Measurements from ENCODE around the gene HDAC7. TPM values are rescaled to one million over a fixed set of nuclear protein-coding genes. Genes with fewer than 3 reads are reported as not detected.

Gene HDAC7
- total and polyA plus RNA-seq, 8 donors, result 22.8 to 313 (median 46.8) TPM

- DNase-seq, result no peak
- Histone ChIP-seq H3K4me3 (no peak overlapping the region), H3K27ac (peak overlapping the region in 2 of 5 donors; percentile 21 to 42), H3K36me3 (peaks cover 53 to 81% (median 73%) of the 10 kb centered on the region in 4 donors), H3K27me3 (no peaks in the 10 kb centered on the region), H3K4me1 (peaks cover 8 to 50% (median 27%) of the 10 kb centered on the region in 4 donors), H3K9me3 (no peaks in the 10 kb centered on the region)
- 79 to 88% (median 85%) methylated on average over 10 to 17 of the region's 17 CpGs for WGBS, 5 donors
- TF ChIP-seq POLR2AphosphoS5 (IDR thresholded peaks at IDR 0.05) (no peak), CTCF (IDR thresholded peaks at IDR 0.05) (no peak), POLR2A (IDR thresholded peaks at IDR 0.05) (no peak), EP300 (IDR thresholded peaks at IDR 0.05) (no peak)
- intact Hi-C loops (cut with DNase I; ENCODE audit: low total_unique reads), result loop anchor here (5.0 kb wide), 1 partner anchor 66 kb away; no protein-coding TSS in a partner anchor
These were observed 36.5 kb downstream of the HDAC7 start for GRCh38 chr12:47783024-47783755.

GRCh38 chr12:47782372-47782770, 37.3 kb downstream of the HDAC7 start:
- Histone ChIP-seq H3K9me3 (no peaks in the 10 kb centered on the region), H3K36me3 (peaks cover 45 to 73% (median 65%) of the 10 kb centered on the region in 4 donors), H3K27me3 (no peaks in the 10 kb centered on the region), H3K4me3 (no peak overlapping the region), H3K4me1 (peaks cover 15 to 54% (median 34%) of the 10 kb centered on the region in 4 donors), H3K27ac (peak overlapping the region in 4 of 5 donors; percentile 0 to 42 (median 30))
- TF ChIP-seq EP300 (IDR thresholded peaks at IDR 0.05) (no peak), POLR2AphosphoS5 (IDR thresholded peaks at IDR 0.05) (no peak)
- intact Hi-C loops (cut with DNase I; ENCODE audit: low total_unique reads), result loop anchor here (5.0 kb wide), 1 partner anchor 65 kb away; no protein-coding TSS in a partner anchor
- DNase-seq, result no peak
- 52 to 74% (median 63%) methylated on average over 8 of the region's 8 CpGs for whole genome bisulfite sequencing, 5 donors

GRCh38 chr12:47781479-47782371, 38.0 kb downstream of the HDAC7 start:
- DNase-seq, result no peak
- 58 to 72% (median 63%) methylated on average over 11 to 13 of the region's 13 CpGs for WGBS, 5 donors

GRCh38 chr12:47779943-47780504, 39.7 kb downstream of the HDAC7 start:
- Histone ChIP-seq H3K4me3 (no peak overlapping the region), H3K9me3 (no peaks in the 10 kb centered on the region), H3K27ac (peak overlapping the region in 3 of 5 donors; percentile 11 to 43 (median 38)), H3K4me1 (peaks cover 34 to 61% (median 56%) of the 10 kb centered on the region in 4 donors), H3K27me3 (no peaks in the 10 kb centered on the region), H3K36me3 (peaks cover 21 to 49% (median 42%) of the 10 kb centered on the region in 4 donors)
- intact Hi-C loops (cut with DNase I; ENCODE audit: low total_unique reads), result loop anchor here (5.0 kb wide), 1 partner anchor 63 kb away; no protein-coding TSS in a partner anchor
- TF ChIP-seq POLR2AphosphoS5 (IDR thresholded peaks at IDR 0.05) (no peak), CTCF (IDR thresholded peaks at IDR 0.05) (no peak), POLR2A (IDR thresholded peaks at IDR 0.05) (no peak), EP300 (IDR thresholded peaks at IDR 0.05) (no peak)
- WGBS, 5 donors, result 72 to 82% (median 76%) methylated on average over 8 to 11 of the region's 11 CpGs
- DNase-seq, result no peak

More at GRCh38 chr12:47781479-47782371, 38.0 kb downstream of the HDAC7 start:
- Histone ChIP-seq H3K27ac (peak overlapping the region in 4 of 5 donors; percentile 0 to 42 (median 30)), H3K36me3 (peaks cover 38 to 66% (median 59%) of the 10 kb centered on the region in 4 donors), H3K27me3 (no peaks in the 10 kb centered on the region), H3K4me3 (no peak overlapping the region), H3K4me1 (peaks cover 22 to 54% (median 40%) of the 10 kb centered on the region in 4 donors), H3K9me3 (no peaks in the 10 kb centered on the region)
- intact Hi-C loops (cut with DNase I; ENCODE audit: low total_unique reads), result loop anchor here (5.0 kb wide), 1 partner anchor 64 kb away; no protein-coding TSS in a partner anchor
- no peak for TF ChIP-seq CTCF (IDR thresholded peaks at IDR 0.05)
- TF ChIP-seq EP300 (IDR thresholded peaks at IDR 0.05), result no peak
- TF ChIP-seq POLR2AphosphoS5 (IDR thresholded peaks at IDR 0.05), result no peak
- no peak for TF ChIP-seq POLR2A (IDR thresholded peaks at IDR 0.05)
